Ovary (tissue), 9 donors: ENCODE data around the gene LTBP4. TPM values are rescaled to one million over a fixed set of nuclear protein-coding genes. Genes with fewer than 3 reads are reported as not detected.
A peak's percentile ranks its signal among the peaks of the same experiment; 100 is the strongest.

Experiments
- DNase-seq, 5 donors: peaks; one replicate each; pipeline ENCODE4 v3.0.0-alpha.2; 2019 to 2020
- H3K27ac ChIP-seq, 2 donors: fragments of 200-600 bp; one replicate each; pipeline versions ENCODE4 v1.5.1 to v1.8.0; 2019 to 2022
- H3K27me3 ChIP-seq: fragments of 200-600 bp; one replicate; pipeline ENCODE4 v1.8.0; 2022
- H3K36me3 ChIP-seq: fragments of 200-600 bp; sonication (generic); one replicate; pipeline ENCODE4 v1.5.1; 2019
- H3K4me1 ChIP-seq: one replicate; pipeline ENCODE4 v1.8.1; 2013; ENCODE audit warnings: mild to moderate bottlenecking, moderate library complexity; ENCODE audit not compliant: insufficient read depth
- H3K4me3 ChIP-seq: fragments of 200-600 bp; sonication (generic); one replicate; pipeline ENCODE4 v1.5.1; 2017
- H3K9me3 ChIP-seq, 2 donors: fragments of 200-600 bp in 1 of 2; sonication (generic) in 1 of 2; one replicate each; pipeline versions ENCODE4 v1.5.1 to v1.8.1; 2013 to 2019; ENCODE audit warnings: mild to moderate bottlenecking in 1 of 2, moderate library complexity in 1 of 2
- CTCF ChIP-seq, 3 donors: fragments of 450-650 bp in 2 of 3; fragments of 200-600 bp in 1 of 3; IDR thresholded peaks; one replicate each; pipeline versions ENCODE4 v1.5.1 to v1.8.0; 2016 to 2022; ENCODE audit warnings: antibody characterized with exemption in 3 of 3, mild to moderate bottlenecking in 1 of 3
- EP300 ChIP-seq: sonication (generic); formaldehyde crosslinking; IDR thresholded peaks from one replicate; pipeline ENCODE4 v1.6.1; 2017; ENCODE audit warnings: antibody characterized with exemption
- POLR2A ChIP-seq: fragments of 450-650 bp; IDR thresholded peaks from one replicate; pipeline ENCODE4 v1.6.1; 2017; ENCODE audit warnings: antibody characterized with exemption, mild to moderate bottlenecking, moderate library complexity
- WGBS, 3 donors: extraction: QIAGEN DNeasy Blood & Tissue Kit in 1 of 3; methylation state at CpG; one replicate each; pipeline versions ENCODE4 v1.1.5 to v1.1.7; 2013 to 2017; 5-methylcytosine and 5-hydroxymethylcytosine counted together
- intact Hi-C, 4 donors: fragments of 100-400 bp; cut with DNase I; formaldehyde crosslinking; loops; one replicate each; pipeline versions ENCODE4 v1.11.0 to v1.15.1; 2022 to 2023
- polyA plus RNA-seq, 2 donors: library from polyadenylated mRNA; stranded (reverse); fragments of 200-250 nt in 1 of 2; fragments of 350-450 nt in 1 of 2; fragmentation: Illumina TruSeq in 1 of 2; extraction: RNeasy Lipid Tissue Mini Kit (QIAGEN cat#74804) in 1 of 2; gene quantifications; one replicate each; pipeline ENCODE4 v1.2.3, GENCODE V29; 2013 to 2014
- total RNA-seq, 7 donors: library from RNA; depleted of rRNA in 2 of 7; stranded (reverse); fragments of >200 nt in 2 of 7; fragmentation: NEBNext Ultra II Directional in 3 of 7; extraction: Animal tissue kit (Norgen Biotek cat#: 25700) in 3 of 7; gene quantifications; one replicate each; pipeline versions ENCODE4 v1.1.0 to v1.2.4, GENCODE V29; 2016 to 2023
- donor health status: DM: no; HTN: no; CAD: no; lungs with moderate emphysema.
- donor health status: DM: no; HTN: no; CAD: no.
- donor health status: Bipolar disorder and iron deficiency.
- donor health status: DM: yes; HTN: yes; CAD: no.
- donor health status: DM: no; HTN: no; CAD: no.
- donor health status: DM: yes; HTN: yes; CAD: no.

The LTBP4 gene
- total and polyA plus RNA-seq, 9 donors: 152 to 840 (median 524) TPM

GRCh38 chr19:40625406-40626120, 24.4 kb downstream of the LTBP4 start:
- 76 to 96% (median 82%) methylated on average over 6 to 7 of the region's 7 CpGs for WGBS, 3 donors
- no peak overlapping the region for H3K4me3 ChIP-seq
- no peak overlapping the region for H3K27ac ChIP-seq
- no peaks in the 10 kb centered on the region for H3K27me3 ChIP-seq
- TF ChIP-seq CTCF (IDR thresholded peaks at IDR 0.05) (no peak), EP300 (no peak), POLR2A (no peak)
- H3K9me3 ChIP-seq: no peaks in the 10 kb centered on the region
- H3K4me1 ChIP-seq: no peaks in the 10 kb centered on the region
- DNase-seq: no peak
- no peaks in the 10 kb centered on the region for H3K36me3 ChIP-seq
- intact Hi-C loops: no loop called here

GRCh38 chr19:40626918-40627317, 25.7 kb downstream of the LTBP4 start:
- intact Hi-C loops: no loop called here
- Histone ChIP-seq H3K36me3 (no peaks in the 10 kb centered on the region), H3K4me1 (no peaks in the 10 kb centered on the region), H3K27ac (no peak overlapping the region), H3K27me3 (no peaks in the 10 kb centered on the region), H3K4me3 (no peak overlapping the region), H3K9me3 (no peaks in the 10 kb centered on the region)
- peak in 1 of 5 donors; percentile 28 for DNase-seq
- WGBS, 3 donors: 87 to 95% (median 89%) methylated on average over 24 of the region's 24 CpGs
- TF ChIP-seq POLR2A (no peak), EP300 (no peak), CTCF (IDR thresholded peaks at IDR 0.05) (no peak)

- no peak overlapping the region for H3K4me3 ChIP-seq
- H3K27me3 ChIP-seq: no peaks in the 10 kb centered on the region
- DNase-seq: peak in 1 of 5 donors; percentile 31
- no peaks in the 10 kb centered on the region for H3K36me3 ChIP-seq
- H3K4me1 ChIP-seq: no peaks in the 10 kb centered on the region
- H3K27ac ChIP-seq: no peak overlapping the region
- TF ChIP-seq EP300 (no peak), POLR2A (no peak), CTCF (IDR thresholded peaks at IDR 0.05) (no peak)
- WGBS, 3 donors: 85 to 88% (median 87%) methylated on average over 39 of the region's 39 CpGs
- no peaks in the 10 kb centered on the region for H3K9me3 ChIP-seq
- intact Hi-C loops: no loop called here
Measured at GRCh38 chr19:40627486-40628279, 26.5 kb downstream of the LTBP4 start.

GRCh38 chr19:40629346-40629745, 28.2 kb downstream of the LTBP4 start:
- Histone ChIP-seq H3K27me3 (no peaks in the 10 kb centered on the region), H3K36me3 (no peaks in the 10 kb centered on the region), H3K4me3 (no peak overlapping the region), H3K27ac (no peak overlapping the region), H3K9me3 (no peaks in the 10 kb centered on the region), H3K4me1 (no peaks in the 10 kb centered on the region)
- intact Hi-C loops: no loop called here
- TF ChIP-seq POLR2A (no peak), CTCF (IDR thresholded peaks at IDR 0.05) (no peak), EP300 (no peak)
- 94 to 95% (median 95%) methylated on average over 42 of the region's 42 CpGs for WGBS, 3 donors
- DNase-seq: peak in 1 of 5 donors; percentile 29
